NCI-H2171 treated with DMSO at 0.1 percent for 48 hours (cell line): ENCODE results near the gene ZCCHC7.

Source experiments
- DNase-seq: peaks from one replicate; lab custom pipeline; 2025; lab: John Stamatoyannopoulos, UW

Gene ZCCHC7

GRCh38 chr9:37209431-37210386 lies 89.3 kb downstream of the ZCCHC7 start:
- peak; percentile 15 for DNase-seq

DNA sequence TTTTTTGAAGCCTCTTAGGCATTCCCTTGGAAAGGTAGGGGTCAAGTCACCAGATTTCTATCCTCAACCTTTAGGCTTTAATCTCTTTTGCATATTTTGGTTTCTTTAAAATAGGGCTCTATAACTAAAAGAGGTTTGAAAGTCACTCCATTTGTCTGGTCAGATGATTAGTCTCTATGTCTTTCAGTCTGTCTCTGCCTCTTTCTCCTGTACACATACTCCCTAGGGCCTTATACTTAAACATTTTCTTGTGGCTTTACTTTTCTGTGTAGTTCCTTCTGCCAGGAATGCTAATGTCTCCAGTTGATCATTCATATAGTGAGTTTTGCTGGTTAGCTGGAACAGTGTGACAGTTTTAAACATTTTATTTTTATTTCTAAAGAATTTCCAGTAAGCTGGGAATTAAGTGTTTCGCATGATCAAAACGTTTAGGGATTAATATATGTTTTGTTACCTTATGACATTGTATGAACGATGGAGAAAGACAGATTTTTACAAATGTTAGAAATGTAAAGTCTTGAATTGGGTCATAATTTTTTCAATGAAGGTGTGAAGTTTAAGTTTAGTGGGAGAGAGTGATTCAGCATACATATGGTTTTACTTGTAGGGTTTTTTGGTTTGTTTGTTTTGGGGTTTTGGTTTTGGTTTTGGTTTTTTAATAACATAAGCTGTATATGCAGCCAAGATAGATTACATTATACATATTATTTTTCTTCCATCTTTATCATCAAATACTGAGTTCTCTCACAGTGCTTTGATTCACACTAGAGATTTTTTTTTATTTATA lies 90.6 kb downstream of the ZCCHC7 start:
- no peak for DNase-seq

DNA sequence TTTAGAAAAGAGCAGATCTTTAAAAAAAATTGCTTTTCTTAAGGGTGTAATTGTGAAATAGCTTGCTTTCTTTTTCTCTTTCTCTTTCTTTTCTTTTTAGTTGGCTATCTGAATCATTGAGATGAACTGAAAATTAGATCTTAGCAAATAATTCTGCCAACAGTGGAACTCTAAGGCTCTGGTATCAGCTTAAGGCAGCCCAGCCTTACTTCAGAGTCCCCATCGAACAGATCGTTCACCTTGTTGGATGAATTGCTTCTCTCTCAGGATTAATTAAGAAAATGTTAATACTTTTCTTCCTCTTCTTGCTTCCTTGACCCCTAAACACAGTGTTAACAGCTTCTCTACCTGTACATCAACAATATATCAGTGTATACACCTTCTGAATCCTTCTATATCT lies 92.1 kb downstream of the ZCCHC7 start:
- no peak for DNase-seq

GRCh38 chr9:37215381-37215780 lies 95.0 kb downstream of the ZCCHC7 start:
- DNase-seq, result no peak

DNA sequence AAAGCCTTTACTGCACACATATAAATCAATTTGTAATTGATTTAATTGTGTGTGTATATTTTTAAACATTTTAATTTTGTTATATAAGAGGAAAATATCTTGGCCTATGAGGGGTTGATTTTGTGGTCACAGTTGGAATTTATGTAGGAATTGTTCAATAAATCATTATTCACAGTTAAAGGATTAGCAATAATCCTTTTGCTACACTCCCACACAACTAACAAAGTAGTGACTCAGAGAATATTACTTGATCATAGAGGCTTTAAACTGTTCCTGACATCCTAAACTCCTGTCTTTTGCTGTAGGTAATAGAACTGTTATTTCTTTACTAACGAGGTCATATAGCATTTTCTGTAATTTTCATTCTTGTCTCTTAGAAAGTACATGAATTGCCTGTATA lies 95.5 kb downstream of the ZCCHC7 start:
- DNase-seq, result no peak

DNA sequence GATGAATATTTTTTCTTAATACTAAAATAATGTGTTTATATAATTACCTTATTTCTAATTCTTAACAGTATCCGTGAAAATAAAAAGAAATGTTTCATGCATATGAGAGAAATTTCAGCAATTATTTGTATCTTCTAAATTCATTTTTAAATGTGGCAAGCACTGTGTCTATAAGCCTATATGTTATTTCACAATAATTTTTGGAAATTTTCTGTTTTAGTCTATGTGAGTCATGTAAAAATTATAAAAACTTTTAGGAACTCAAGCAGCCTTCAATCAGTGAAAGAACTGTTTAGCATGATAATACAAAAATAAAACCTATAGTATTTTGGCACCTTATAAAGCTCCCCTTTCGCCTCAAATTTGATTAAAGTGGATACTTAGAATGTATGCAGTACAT lies 96.8 kb downstream of the ZCCHC7 start:
- DNase-seq, result no peak

DNA sequence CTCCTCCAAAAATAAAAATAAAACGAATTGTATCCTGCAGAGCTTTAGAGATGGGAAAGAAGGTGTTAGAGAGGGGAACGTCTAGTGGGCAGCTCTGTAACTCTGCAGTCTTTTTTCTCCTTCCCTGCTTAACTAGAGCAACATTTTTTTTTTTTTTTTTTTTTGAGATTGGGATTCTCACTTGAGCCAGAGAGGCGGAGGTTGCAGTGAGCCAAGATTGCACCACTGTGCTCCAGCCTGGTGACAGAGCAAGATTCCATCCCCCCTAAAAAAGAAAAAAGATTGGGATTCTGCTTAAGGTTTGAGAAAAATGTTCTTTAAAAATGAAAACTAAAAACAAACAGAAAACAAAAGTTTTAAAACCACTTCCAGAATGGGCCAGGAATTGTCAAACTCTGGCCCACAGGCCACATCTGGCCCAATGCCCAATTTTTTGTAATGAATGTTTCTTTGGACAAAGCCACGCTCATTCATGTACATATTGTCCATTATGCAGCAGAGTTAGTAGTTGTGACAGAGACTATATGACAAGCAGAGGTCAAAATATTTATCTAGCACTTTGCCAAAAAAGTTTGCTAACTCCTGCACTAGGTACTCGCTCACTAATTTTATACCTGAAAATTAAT lies 98.5 kb downstream of the ZCCHC7 start:
- DNase-seq, result no peak

GRCh38 chr9:37220971-37221370 lies 100.6 kb downstream of the ZCCHC7 start:
- DNase-seq, result no peak

DNA sequence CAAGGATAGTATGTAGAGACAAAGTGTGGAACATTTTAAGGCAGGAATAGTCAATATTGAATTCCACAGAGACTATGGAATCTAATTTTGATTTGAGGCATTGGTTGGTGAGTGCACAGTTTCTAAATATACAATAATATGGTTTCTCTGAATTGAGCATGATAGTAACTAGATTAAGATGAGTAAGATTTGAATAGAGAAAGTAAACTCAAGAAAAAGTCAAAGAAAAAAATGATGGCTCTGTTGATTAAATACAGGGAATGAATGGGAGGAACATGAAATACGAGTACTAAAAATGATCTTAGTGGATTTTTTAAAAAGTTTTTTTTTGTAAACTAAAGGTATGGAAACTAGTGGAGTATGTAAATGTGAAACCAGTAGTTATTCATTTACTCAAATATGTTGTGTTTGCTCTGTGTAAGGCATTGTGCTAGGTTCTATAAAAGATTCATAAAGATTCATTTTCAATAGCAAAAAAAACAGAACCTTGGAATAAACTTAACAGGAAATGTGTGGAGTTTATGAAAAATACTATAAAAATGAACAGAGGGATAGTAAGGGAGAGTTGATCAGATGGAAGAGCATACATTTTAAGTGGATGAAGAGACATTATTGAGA lies 101.2 kb downstream of the ZCCHC7 start:
- no peak for DNase-seq

DNA sequence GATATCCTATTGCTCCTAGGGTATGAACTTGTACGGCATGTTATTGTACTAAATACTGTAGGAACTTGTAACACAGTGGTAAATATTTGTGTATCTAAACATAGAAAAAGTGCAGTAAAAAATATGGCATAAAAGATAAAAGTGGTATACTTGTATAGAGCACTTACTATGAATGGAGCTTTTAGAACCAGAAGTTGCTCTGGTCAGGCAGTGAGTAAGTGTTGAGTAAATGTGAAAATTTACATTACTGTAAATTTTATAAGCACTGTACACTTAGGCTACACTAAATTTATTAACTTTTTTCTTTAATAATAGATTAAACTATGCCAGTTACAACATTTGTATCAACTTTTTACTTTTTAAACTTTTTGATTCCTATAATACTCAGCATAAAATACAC lies 109.1 kb downstream of the ZCCHC7 start:
- no peak for DNase-seq

- no peak for DNase-seq
Measured at GRCh38 chr9:37229882-37230482, 109.6 kb downstream of the ZCCHC7 start.

- no peak for DNase-seq
Measured at GRCh38 chr9:37236822-37237221, 116.4 kb downstream of the ZCCHC7 start.

DNA sequence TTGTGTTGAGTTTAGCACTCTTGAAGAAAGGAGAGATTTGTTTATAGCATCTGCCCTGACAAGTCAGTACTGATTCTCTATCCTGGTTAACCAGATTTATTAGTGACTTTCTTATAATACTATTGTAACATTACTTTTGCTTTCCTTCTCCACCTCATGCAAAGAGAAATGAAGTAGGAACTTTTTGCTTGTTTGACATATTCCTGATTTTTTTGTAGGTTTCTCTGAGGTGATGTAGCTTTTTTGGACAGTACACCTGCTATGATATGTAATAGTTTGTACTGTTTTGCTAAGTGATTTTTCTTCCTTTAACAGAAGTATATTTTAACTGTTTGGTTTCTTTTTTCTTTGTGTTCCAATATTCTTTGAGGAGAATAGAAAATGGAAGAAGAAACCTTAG lies 117.7 kb downstream of the ZCCHC7 start:
- no peak for DNase-seq

DNA sequence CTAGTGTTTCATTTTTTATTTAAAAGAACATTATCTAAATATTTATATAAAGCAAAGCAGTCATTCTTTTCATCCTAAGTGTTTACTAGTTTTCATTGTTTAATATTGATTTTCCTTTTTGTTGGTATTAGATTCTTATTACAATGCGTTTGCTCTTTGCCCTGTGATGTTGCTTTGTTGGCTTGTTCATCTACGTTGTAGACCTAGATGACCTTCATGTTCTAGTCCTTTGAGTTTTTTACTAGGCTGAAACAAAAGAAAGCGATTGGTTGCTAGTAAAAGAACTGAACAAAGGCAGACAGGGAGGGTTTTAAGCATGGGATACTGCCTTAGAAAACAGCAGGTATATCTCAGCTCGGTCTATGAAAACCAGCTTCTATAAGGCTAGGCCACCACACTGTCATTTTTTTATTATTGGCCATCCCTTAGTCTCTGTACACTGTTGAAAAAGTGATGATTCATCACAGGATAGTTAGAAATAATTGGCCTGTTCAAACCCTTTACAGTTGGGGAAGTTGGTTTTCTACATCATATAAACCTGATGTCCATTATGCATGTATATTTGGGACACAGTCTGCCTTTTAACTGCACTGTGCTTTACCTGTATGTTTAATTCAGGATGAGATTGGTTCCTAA lies 119.0 kb downstream of the ZCCHC7 start:
- DNase-seq, result no peak

GRCh38 chr9:37239921-37240320 lies 119.5 kb downstream of the ZCCHC7 start:
- no peak for DNase-seq

GRCh38 chr9:37241340-37241739 lies 121.0 kb downstream of the ZCCHC7 start:
- DNase-seq, result no peak

- no peak for DNase-seq
Measured at GRCh38 chr9:37242089-37242488, 121.7 kb downstream of the ZCCHC7 start.

DNA sequence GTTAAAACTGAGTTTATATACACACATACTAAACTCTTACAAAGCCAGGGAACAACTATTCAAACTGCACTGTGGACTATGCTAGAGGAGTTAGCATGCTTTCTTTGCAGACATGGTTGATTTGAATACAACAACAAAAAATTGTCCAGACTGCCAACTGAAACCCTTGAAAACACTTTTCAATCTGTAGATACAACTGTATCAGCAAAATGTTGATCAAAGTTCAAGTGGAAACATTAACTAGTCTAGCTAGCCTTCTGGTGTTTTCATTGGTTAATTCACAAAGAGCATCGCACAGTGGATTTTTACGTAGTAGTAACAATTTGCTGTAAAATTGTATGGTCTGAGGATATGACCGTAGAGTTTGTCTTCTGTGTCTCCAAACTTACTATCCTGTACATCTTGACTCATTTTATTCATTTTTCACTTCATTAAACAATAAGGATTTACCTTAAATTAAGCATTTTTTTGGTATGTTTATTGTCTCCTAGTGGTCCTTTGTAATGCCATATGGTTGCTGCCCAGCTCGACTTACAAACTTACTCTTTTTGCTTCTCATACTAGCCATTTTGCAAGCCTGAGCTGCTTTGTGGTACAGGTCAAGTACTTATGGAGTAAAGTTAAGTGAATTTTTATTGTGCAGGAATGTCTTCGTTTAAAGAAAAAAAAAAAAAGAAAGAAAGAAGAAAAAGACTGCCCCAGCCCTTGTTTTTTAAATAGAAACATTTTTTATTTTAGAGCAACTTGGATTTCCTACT lies 123.4 kb downstream of the ZCCHC7 start:
- no peak for DNase-seq

DNA sequence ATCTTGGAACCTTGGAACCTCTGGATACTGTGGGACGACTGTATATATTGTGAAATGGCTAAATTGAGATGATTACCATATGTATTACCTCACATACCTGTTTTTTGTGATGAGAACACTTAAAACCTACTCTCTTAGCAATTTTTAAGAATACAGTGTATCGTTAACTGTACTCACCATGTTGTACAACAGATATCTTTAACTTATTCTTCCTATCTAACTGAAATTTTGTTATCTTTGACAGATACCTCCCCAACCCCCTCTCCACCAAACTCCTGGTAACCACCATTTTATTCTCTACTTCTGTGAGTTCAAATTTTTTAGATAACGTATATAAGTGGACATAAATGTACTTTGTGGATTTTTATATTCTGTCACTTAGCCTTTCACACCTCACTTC lies 126.5 kb downstream of the ZCCHC7 start:
- DNase-seq, result no peak

GRCh38 chr9:37248651-37249163 lies 128.3 kb downstream of the ZCCHC7 start:
- no peak for DNase-seq
